HUES6 (cell line): Measurements from ENCODE around the gene SYNE2.

ENCODE experiments used
- H3K27ac ChIP-seq: 2 replicates; pipeline ENCODE4 v1.7.0; 2013; ENCODE audit warnings: low read depth, mild to moderate bottlenecking, low read length, inconsistent platforms
- H3K27me3 ChIP-seq: 2 replicates; pipeline ENCODE4 v1.6.1; 2013; ENCODE audit warnings: low read length; ENCODE audit not compliant: control insufficient read depth, insufficient read depth
- H3K36me3 ChIP-seq: 2 replicates; pipeline ENCODE4 v1.6.1; 2013; ENCODE audit warnings: low read length; ENCODE audit not compliant: control insufficient read depth, insufficient read depth
- H3K4me1 ChIP-seq: 2 replicates; pipeline ENCODE4 v1.6.1; 2013; ENCODE audit warnings: low read length; ENCODE audit not compliant: control insufficient read depth, insufficient read depth
- H3K4me3 ChIP-seq: 2 replicates; pipeline ENCODE4 v1.5.1; 2013; ENCODE audit warnings: low read depth, low read length
- H3K9ac ChIP-seq: one replicate; pipeline ENCODE4 v1.6.1; 2013; ENCODE audit warnings: mild to moderate bottlenecking, low read length
- H3K9me3 ChIP-seq: 2 replicates; pipeline ENCODE4 v1.6.1; 2013; ENCODE audit warnings: low read depth, low read length; ENCODE audit not compliant: control insufficient read depth, insufficient read depth

SYNE2 gene

GRCh38 chr14:64249363-64249762, 396.6 kb downstream of the SYNE2 start:
- Histone ChIP-seq H3K36me3 (no peaks in the 10 kb centered on the region), H3K9me3 (no peaks in the 10 kb centered on the region), H3K27ac (no peak overlapping the region), H3K9ac (no peak overlapping the region), H3K27me3 (no peaks in the 10 kb centered on the region), H3K4me3 (no peak overlapping the region), H3K4me1 (no peaks in the 10 kb centered on the region)

- Histone ChIP-seq H3K9me3 (no peaks in the 10 kb centered on the region), H3K27me3 (no peaks in the 10 kb centered on the region), H3K27ac (no peak overlapping the region), H3K4me1 (0 out of 2 replicates have a peak, but pooled peaks cover 4% of the 10 kb centered on the region), H3K36me3 (no peaks in the 10 kb centered on the region), H3K4me3 (no peak overlapping the region), H3K9ac (no peak overlapping the region)
These were observed 400.9 kb downstream of the SYNE2 start for GRCh38 chr14:64253672-64254071.

- Histone ChIP-seq H3K27ac (no peak overlapping the region), H3K9ac (no peak overlapping the region), H3K27me3 (no peaks in the 10 kb centered on the region), H3K4me3 (no peak overlapping the region), H3K9me3 (no peaks in the 10 kb centered on the region), H3K4me1 (0 out of 2 replicates have a peak, but pooled peaks cover 4% of the 10 kb centered on the region), H3K36me3 (no peaks in the 10 kb centered on the region)
These were observed 403.0 kb downstream of the SYNE2 start for GRCh38 chr14:64255756-64256155.

GRCh38 chr14:64260418-64260817, 407.6 kb downstream of the SYNE2 start:
- H3K9me3 ChIP-seq = no peaks in the 10 kb centered on the region
- no peak overlapping the region for H3K9ac ChIP-seq
- H3K4me1 ChIP-seq = 0 out of 2 replicates have a peak, but pooled peaks cover 4% of the 10 kb centered on the region
- no peak overlapping the region for H3K4me3 ChIP-seq
- H3K36me3 ChIP-seq = no peaks in the 10 kb centered on the region
- no peaks in the 10 kb centered on the region for H3K27me3 ChIP-seq
- H3K27ac ChIP-seq = no peak overlapping the region

GRCh38 chr14:64265222-64265621, 412.4 kb downstream of the SYNE2 start:
- no peak overlapping the region for H3K4me3 ChIP-seq
- no peaks in the 10 kb centered on the region for H3K4me1 ChIP-seq
- no peaks in the 10 kb centered on the region for H3K27me3 ChIP-seq
- H3K9me3 ChIP-seq = no peaks in the 10 kb centered on the region
- H3K9ac ChIP-seq = no peak overlapping the region
- no peaks in the 10 kb centered on the region for H3K36me3 ChIP-seq
- H3K27ac ChIP-seq = no peak overlapping the region

- Histone ChIP-seq H3K27me3 (no peaks in the 10 kb centered on the region), H3K4me3 (no peak overlapping the region), H3K27ac (no peak overlapping the region), H3K36me3 (no peaks in the 10 kb centered on the region), H3K9me3 (no peaks in the 10 kb centered on the region), H3K4me1 (no peaks in the 10 kb centered on the region), H3K9ac (no peak overlapping the region)
These were observed 413.4 kb downstream of the SYNE2 start for GRCh38 chr14:64266239-64266638.

GRCh38 chr14:64272019-64272418, 419.2 kb downstream of the SYNE2 start:
- H3K4me1 ChIP-seq = no peaks in the 10 kb centered on the region
- no peaks in the 10 kb centered on the region for H3K9me3 ChIP-seq
- no peaks in the 10 kb centered on the region for H3K27me3 ChIP-seq
- H3K27ac ChIP-seq = no peak overlapping the region
- no peak overlapping the region for H3K9ac ChIP-seq
- H3K4me3 ChIP-seq = no peak overlapping the region
- no peaks in the 10 kb centered on the region for H3K36me3 ChIP-seq
